Upper lobe of left lung (tissue), 4 donors: ENCODE data around the gene SMAD3.

Experiments
- CTCF ChIP-seq, 6 experiments: fragments of 450-650 bp in 4 of 6; fragments of 200-600 bp in 2 of 6; sonication (generic) in 2 of 6; IDR thresholded peaks; one replicate each; pipeline ENCODE4 v1.5.1; 2016 to 2019; ENCODE audit warnings: antibody characterized with exemption in 6 of 6
- EP300 ChIP-seq, 4 donors: sonication (generic); formaldehyde crosslinking; IDR thresholded peaks; one replicate each; pipeline ENCODE4 v1.5.1; 2017; ENCODE audit warnings: antibody characterized with exemption in 4 of 4, control low read depth in 2 of 4
- POLR2A ChIP-seq, 4 donors: fragments of 450-650 bp; IDR thresholded peaks; one replicate each; pipeline ENCODE4 v1.5.1; 2016 to 2017; ENCODE audit warnings: antibody characterized with exemption in 4 of 4, mild to moderate bottlenecking in 2 of 4
- POLR2AphosphoS5 ChIP-seq, 2 donors: sonication (generic); formaldehyde crosslinking; IDR thresholded peaks; one replicate each; pipeline ENCODE4 v1.5.1; 2017; ENCODE audit warnings: antibody characterized with exemption in 2 of 2

- TF ChIP-seq CTCF (IDR thresholded peaks at IDR 0.05) (no peak), POLR2A (IDR thresholded peaks at IDR 0.05) (no peak), EP300 (IDR thresholded peaks at IDR 0.05) (no peak), POLR2AphosphoS5 (IDR thresholded peaks at IDR 0.05) (no peak)
Observed at GRCh38 chr15:67049351-67050044, 15.9 kb upstream of the SMAD3 start.
